GM12892 (cell line): ENCODE results near the gene RIN1.

ENCODE experiments used
- POLR2A ChIP-seq: IDR thresholded peaks from 2 replicates; pipeline ENCODE4 v1.6.1; 2011; ENCODE audit warnings: low read depth, low read length, control low read depth
- POLR2AphosphoS5 ChIP-seq: IDR thresholded peaks from 2 replicates; pipeline ENCODE4 v1.6.1; 2011; ENCODE audit warnings: low read depth, low read length, control low read depth

DNA sequence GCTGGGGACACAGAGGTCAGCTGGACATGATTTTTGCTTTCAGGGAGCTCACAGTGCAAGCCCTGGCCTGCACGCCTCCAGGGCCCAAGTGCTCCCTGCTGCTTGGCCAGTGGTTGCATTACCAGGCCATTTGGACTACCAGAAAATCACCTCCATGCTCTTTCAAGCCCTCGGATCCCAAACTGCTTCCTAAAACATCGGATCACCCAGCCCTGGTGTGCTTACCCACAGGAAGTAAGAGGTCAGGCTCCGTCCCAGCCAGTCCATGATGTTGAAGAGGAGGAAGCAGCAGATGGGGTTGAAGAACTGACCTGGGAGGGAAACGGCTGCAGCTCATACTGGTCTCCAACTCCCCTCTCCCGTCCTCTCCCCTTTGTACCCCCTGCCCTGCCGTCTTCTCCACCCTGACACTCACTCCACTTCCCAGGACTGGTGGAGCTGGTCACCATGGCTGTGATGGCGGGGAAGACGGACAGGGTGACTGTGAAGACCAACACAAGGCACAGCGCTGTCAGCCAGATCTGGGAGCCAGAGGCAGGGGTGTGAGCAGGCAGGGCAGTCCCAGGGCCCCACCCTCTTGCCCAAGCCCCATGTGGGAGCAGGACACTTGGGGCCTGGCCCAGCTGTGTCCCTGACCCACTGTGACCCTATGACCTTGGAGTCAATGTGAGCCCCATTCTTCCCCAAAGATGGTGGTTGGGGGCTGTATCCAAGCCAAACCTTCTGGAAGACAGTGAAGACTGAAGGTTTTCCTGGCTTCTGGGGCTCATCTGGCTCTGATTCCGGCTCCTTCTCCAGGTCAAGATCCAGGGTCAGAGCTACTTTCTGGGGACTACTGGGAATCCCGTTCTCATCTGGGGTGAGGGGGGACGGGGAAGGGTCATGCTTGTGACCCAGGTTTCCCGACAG, 29.7 kb upstream of the RIN1 start:
- TF ChIP-seq POLR2AphosphoS5 (no peak), POLR2A (no peak)
